Measurements from ENCODE around the gene CD300LF.

CD300LF gene

DNA sequence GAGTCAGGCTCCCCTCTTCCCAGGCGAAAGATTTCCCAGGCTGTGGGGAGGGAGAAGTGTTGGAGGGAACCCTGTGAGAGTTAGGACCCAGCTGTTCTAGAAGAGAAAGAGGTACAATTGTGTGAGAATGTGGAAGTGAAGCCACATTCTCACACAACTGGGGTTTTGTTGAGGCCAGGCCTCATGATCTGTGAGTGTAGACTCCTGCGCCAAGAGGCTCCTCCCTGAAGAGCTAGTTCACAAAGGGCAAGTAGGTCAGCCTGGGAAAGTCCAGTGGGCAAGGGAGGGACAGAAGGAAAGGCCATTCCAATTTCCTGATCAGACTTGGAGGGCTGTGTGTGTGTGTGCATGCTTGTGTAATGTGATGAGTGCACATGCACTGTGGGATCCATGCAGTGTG lies 15.2 kb downstream of the CD300LF start:
- ATAC-seq (ENCODE audit: low read depth) (no peak), DNase-seq (ENCODE audit: low spot score) (no peak)
- Histone ChIP-seq H3K27ac (ENCODE audit: poor library complexity, severe bottlenecking) (no peak overlapping the region), H3K27me3 (ENCODE audit: insufficient read depth, poor library complexity, severe bottlenecking) (peaks cover 24% of the 10 kb centered on the region), H3K36me3 (ENCODE audit: low read depth) (no peaks in the 10 kb centered on the region), H3K4me3 (ENCODE audit: severe bottlenecking) (no peak overlapping the region), H3K4me1 (ENCODE audit: insufficient read depth, poor library complexity, severe bottlenecking) (no peaks in the 10 kb centered on the region), H3K9me3 (ENCODE audit: severe bottlenecking) (no peaks in the 10 kb centered on the region)
- TF ChIP-seq CTCF (IDR thresholded peaks at IDR 0.05; ENCODE audit: poor library complexity, severe bottlenecking), result no peak

DNA sequence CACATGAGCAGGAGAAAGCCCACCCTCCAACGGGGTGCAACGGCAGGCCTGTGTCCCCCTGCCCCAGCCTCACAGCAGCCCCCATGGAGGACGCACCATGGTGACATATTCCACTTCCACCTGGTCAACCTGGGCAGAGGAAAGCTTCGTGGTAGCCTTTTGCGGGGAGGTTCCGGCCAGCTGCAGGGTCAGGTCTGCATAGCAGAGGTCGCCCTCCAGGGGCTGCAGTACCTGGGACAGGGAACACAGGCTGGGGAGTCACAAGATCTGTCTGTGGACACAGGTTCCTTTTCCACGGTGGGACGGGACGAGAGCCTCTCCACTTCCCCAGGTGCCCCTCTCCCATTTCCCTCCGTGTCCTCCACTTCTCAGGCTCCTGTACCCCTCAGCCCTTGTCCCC lies 17.1 kb downstream of the CD300LF start:
- H3K4me3 ChIP-seq (ENCODE audit: severe bottlenecking), result no peak overlapping the region
- no peaks in the 10 kb centered on the region for H3K36me3 ChIP-seq (ENCODE audit: low read depth)
- no peak for TF ChIP-seq CTCF (IDR thresholded peaks at IDR 0.05; ENCODE audit: poor library complexity, severe bottlenecking)
- DNase-seq (ENCODE audit: low spot score) (no peak), ATAC-seq (ENCODE audit: low read depth) (no peak)
- H3K4me1 ChIP-seq (ENCODE audit: insufficient read depth, poor library complexity, severe bottlenecking), result no peaks in the 10 kb centered on the region
- no peak overlapping the region for H3K27ac ChIP-seq (ENCODE audit: poor library complexity, severe bottlenecking)
- H3K27me3 ChIP-seq (ENCODE audit: insufficient read depth, poor library complexity, severe bottlenecking), result peaks cover 29% of the 10 kb centered on the region
- no peaks in the 10 kb centered on the region for H3K9me3 ChIP-seq (ENCODE audit: severe bottlenecking)

- no peak for TF ChIP-seq CTCF (IDR thresholded peaks at IDR 0.05; ENCODE audit: poor library complexity, severe bottlenecking)
- Histone ChIP-seq H3K36me3 (ENCODE audit: low read depth) (no peaks in the 10 kb centered on the region), H3K27ac (ENCODE audit: poor library complexity, severe bottlenecking) (no peak overlapping the region), H3K9me3 (ENCODE audit: severe bottlenecking) (no peaks in the 10 kb centered on the region), H3K27me3 (ENCODE audit: insufficient read depth, poor library complexity, severe bottlenecking) (peaks cover 34% of the 10 kb centered on the region), H3K4me1 (ENCODE audit: insufficient read depth, poor library complexity, severe bottlenecking) (no peaks in the 10 kb centered on the region), H3K4me3 (ENCODE audit: severe bottlenecking) (no peak overlapping the region)
- ATAC-seq (ENCODE audit: low read depth), result no peak
- DNase-seq (ENCODE audit: low spot score), result no peak
These were observed 18.6 kb downstream of the CD300LF start for GRCh38 chr17:74694081-74694480.

GRCh38 chr17:74691151-74691550 lies 21.6 kb downstream of the CD300LF start:
- ATAC-seq (ENCODE audit: low read depth) (no peak), DNase-seq (ENCODE audit: low spot score) (peak; percentile 7)
- Histone ChIP-seq H3K27me3 (ENCODE audit: insufficient read depth, poor library complexity, severe bottlenecking) (peaks cover 25% of the 10 kb centered on the region), H3K9me3 (ENCODE audit: severe bottlenecking) (no peaks in the 10 kb centered on the region), H3K4me3 (ENCODE audit: severe bottlenecking) (no peak overlapping the region), H3K4me1 (ENCODE audit: insufficient read depth, poor library complexity, severe bottlenecking) (no peaks in the 10 kb centered on the region), H3K36me3 (ENCODE audit: low read depth) (no peaks in the 10 kb centered on the region), H3K27ac (ENCODE audit: poor library complexity, severe bottlenecking) (no peak overlapping the region)
- TF ChIP-seq CTCF (IDR thresholded peaks at IDR 0.05; ENCODE audit: poor library complexity, severe bottlenecking), result no peak

DNA sequence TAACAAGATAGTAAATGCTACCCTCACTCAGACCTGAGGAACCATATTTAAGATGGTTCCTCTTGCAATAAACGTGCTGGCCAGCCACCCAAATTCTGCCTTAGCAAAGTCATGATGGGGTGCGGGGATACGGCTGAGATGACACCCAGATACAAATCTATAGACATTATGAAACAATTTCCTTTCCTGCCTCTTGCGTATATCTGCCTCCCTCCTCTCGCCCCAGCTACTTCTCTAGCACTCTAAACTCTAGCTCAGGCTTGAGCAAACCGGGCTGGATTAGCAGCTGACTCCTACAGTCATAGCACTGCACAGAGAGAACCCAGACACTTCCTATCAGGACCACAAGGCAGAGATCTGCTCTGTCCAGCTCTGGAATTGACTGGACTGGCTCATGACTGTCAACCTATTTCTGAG lies 22.3 kb downstream of the CD300LF start:
- H3K9me3 ChIP-seq (ENCODE audit: severe bottlenecking), result no peaks in the 10 kb centered on the region
- no peaks in the 10 kb centered on the region for H3K36me3 ChIP-seq (ENCODE audit: low read depth)
- peak; percentile 10 for DNase-seq (ENCODE audit: low spot score)
- no peak for TF ChIP-seq CTCF (IDR thresholded peaks at IDR 0.05; ENCODE audit: poor library complexity, severe bottlenecking)
- no peaks in the 10 kb centered on the region for H3K4me1 ChIP-seq (ENCODE audit: insufficient read depth, poor library complexity, severe bottlenecking)
- H3K4me3 ChIP-seq (ENCODE audit: severe bottlenecking), result no peak overlapping the region
- ATAC-seq (ENCODE audit: low read depth), result no peak
- H3K27me3 ChIP-seq (ENCODE audit: insufficient read depth, poor library complexity, severe bottlenecking), result peaks cover 25% of the 10 kb centered on the region
- no peak overlapping the region for H3K27ac ChIP-seq (ENCODE audit: poor library complexity, severe bottlenecking)
